Measurements from ENCODE around the gene CROT.

DNA sequence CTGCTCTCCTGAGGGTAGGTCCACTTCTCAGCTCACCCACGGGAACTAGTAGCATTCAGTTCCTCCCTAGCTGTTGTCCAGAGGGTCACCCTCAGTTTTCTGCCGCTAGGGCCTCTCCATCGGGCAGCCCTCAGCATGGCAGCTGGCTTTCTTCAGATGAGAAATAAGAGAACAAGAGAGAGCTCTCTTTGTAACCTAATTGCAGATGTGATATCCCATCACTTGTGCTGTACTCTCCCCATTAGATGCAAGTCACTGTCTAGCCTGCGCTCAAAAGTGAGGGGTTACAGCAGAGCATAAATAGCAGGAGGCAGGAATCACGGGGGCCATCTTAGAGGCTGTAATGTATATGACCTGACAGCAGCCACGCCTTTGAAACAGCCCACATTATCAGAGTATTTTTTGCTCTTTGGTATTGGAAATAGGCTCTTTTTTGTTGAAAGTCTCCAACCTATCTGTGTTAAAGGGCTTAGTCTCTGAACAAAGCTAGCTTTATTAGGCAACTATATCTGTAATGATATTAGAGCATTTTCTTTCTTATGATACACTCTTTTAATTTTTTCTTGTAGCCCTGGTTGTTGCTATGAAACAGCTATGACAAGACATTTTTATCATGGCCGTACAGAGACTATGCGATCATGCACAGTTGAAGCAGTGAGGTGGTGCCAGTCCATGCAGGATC lies 45.7 kb downstream of the CROT start:
- TF ChIP-seq, protein P1, sequence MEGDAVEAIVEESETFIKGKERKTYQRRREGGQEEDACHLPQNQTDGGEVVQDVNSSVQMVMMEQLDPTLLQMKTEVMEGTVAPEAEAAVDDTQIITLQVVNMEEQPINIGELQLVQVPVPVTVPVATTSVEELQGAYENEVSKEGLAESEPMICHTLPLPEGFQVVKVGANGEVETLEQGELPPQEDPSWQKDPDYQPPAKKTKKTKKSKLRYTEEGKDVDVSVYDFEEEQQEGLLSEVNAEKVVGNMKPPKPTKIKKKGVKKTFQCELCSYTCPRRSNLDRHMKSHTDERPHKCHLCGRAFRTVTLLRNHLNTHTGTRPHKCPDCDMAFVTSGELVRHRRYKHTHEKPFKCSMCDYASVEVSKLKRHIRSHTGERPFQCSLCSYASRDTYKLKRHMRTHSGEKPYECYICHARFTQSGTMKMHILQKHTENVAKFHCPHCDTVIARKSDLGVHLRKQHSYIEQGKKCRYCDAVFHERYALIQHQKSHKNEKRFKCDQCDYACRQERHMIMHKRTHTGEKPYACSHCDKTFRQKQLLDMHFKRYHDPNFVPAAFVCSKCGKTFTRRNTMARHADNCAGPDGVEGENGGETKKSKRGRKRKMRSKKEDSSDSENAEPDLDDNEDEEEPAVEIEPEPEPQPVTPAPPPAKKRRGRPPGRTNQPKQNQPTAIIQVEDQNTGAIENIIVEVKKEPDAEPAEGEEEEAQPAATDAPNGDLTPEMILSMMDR (IDR thresholded peaks at IDR 0.05), result no peak
- TF ChIP-seq EP300 (IDR thresholded peaks at IDR 0.05), result no peak

Data from gastroesophageal sphincter (tissue), 3 donors.